Endothelial cell of umbilical vein (primary cell): ENCODE measurements around the gene CDC42EP5.

Experiments used
- CTCF ChIP-seq, 2 donors: IDR thresholded peaks; 1 replicate in 1 of 2; 2 replicates in 1 of 2; pipeline ENCODE4 v1.5.1; 2011; ENCODE audit warnings: low read length in 2 of 2, mild to moderate bottlenecking in 2 of 2, moderate library complexity in 2 of 2, control low read depth in 1 of 2, inconsistent platforms in 1 of 2, low read depth in 1 of 2; ENCODE audit not compliant: insufficient read depth in 1 of 2; ENCODE audit errors: extremely low read depth in 1 of 2
- EZH2 ChIP-seq: IDR thresholded peaks from 2 replicates; pipeline ENCODE4 v1.6.1; 2012; ENCODE audit warnings: borderline replicate concordance, low read depth, mild to moderate bottlenecking, moderate library complexity, low read length, inconsistent platforms; ENCODE audit not compliant: severe bottlenecking
- GATA2 ChIP-seq: IDR thresholded peaks from 2 replicates; pipeline ENCODE4 v1.7.0; 2011; ENCODE audit warnings: low read depth, mild to moderate bottlenecking, moderate library complexity, mixed read lengths, low read length; ENCODE audit not compliant: insufficient read length, insufficient read depth
- JUN ChIP-seq: IDR thresholded peaks from 2 replicates; pipeline ENCODE4 v1.6.1; 2011; ENCODE audit warnings: borderline replicate concordance, low read depth; ENCODE audit not compliant: insufficient read length, insufficient read depth
- MAX ChIP-seq: IDR thresholded peaks from 2 replicates; pipeline ENCODE4 v1.6.1; 2011; ENCODE audit not compliant: insufficient read depth, insufficient read length
- MYC ChIP-seq: IDR thresholded peaks from one replicate; pipeline ENCODE4 v1.6.1; 2011; ENCODE audit warnings: mild to moderate bottlenecking, low read depth, low read length
- POLR2A ChIP-seq: IDR thresholded peaks from 2 replicates; pipeline ENCODE4 v1.6.1; 2012; ENCODE audit warnings: low read depth, mild to moderate bottlenecking, control low read depth, low read length

GRCh38 chr19:54448774-54449700 lies 24.1 kb downstream of the CDC42EP5 start, which contains the start of gene LENG8:
- no peak for TF ChIP-seq CTCF (IDR thresholded peaks at IDR 0.05; ENCODE audit: extremely low read depth in 1 of 2, insufficient read depth in 1 of 2, low read depth in 1 of 2, low read length in 2 of 2)
- TF ChIP-seq POLR2A, result peak; percentile 97
- TF ChIP-seq MAX, result no peak
- no peak for TF ChIP-seq EZH2
- TF ChIP-seq JUN, result no peak
- TF ChIP-seq GATA2, result no peak
- TF ChIP-seq MYC, result peak; percentile 9
